H1 (cell line): ENCODE data around the gene RPE. TPM values are rescaled to one million over a fixed set of nuclear protein-coding genes. Genes with fewer than 3 reads are reported as not detected.

ENCODE experiments used
- CTCF ChIA-PET: fragments of 300-600 bp; sonication (Branson Sonifier 250); formaldehyde crosslinking; loops from one replicate; lab custom pipeline; 2021; ENCODE audit not compliant: partially characterized antibody; lab: Charles Lee
- POLR2A ChIA-PET: fragments of 300-600 bp; sonication (Branson Sonifier 250); formaldehyde crosslinking; loops from one replicate; lab custom pipeline; 2021; ENCODE audit warnings: inconsistent platforms; ENCODE audit not compliant: partially characterized antibody; lab: Charles Lee
- DNase-seq, 2 experiments: peaks; one replicate each; pipeline versions ENCODE4 v3.0.0 to v3.0.0-alpha.2; 2010 to 2022; ENCODE audit warnings: low spot score in 2 of 2, low read depth in 1 of 2, mixed read lengths in 1 of 2
- FAIRE-seq: peaks from 2 replicates; lab custom pipeline; 2011; peaks lifted over from hg19 to GRCh38; lab: Jason Lieb, UNC
- H2AFZ ChIP-seq: 2 replicates; pipeline ENCODE4 v1.8.1; 2012; ENCODE audit warnings: low read length, inconsistent platforms
- H2AK5ac ChIP-seq: 2 replicates; pipeline ENCODE4 v1.6.1; 2013; ENCODE audit warnings: low read depth, low read length
- H2BK120ac ChIP-seq: replicated peaks from 2 replicates; pipeline ENCODE3; 2013; ENCODE audit warnings: low read depth, low read length, inconsistent platforms
- H2BK12ac ChIP-seq: 2 replicates; pipeline ENCODE4 v1.6.1; 2013; ENCODE audit warnings: low read depth, low read length
- H2BK15ac ChIP-seq: 2 replicates; pipeline ENCODE4 v1.6.1; 2013; ENCODE audit warnings: low read length
- H2BK20ac ChIP-seq: 2 replicates; pipeline ENCODE4 v1.6.1; 2013; ENCODE audit warnings: low read length
- H2BK5ac ChIP-seq: 2 replicates; pipeline ENCODE4 v1.6.1; 2013; ENCODE audit warnings: low read depth, low read length
- H3K14ac ChIP-seq: 2 replicates; pipeline ENCODE4 v1.6.1; 2013; ENCODE audit warnings: inconsistent platforms; ENCODE audit not compliant: insufficient read length
- H3K18ac ChIP-seq: 2 replicates; pipeline ENCODE4 v1.6.1; 2013; ENCODE audit warnings: low read length; ENCODE audit errors: extremely low read depth
- H3K23ac ChIP-seq: 2 replicates; pipeline ENCODE4 v1.6.1; 2013; ENCODE audit warnings: inconsistent platforms; ENCODE audit not compliant: insufficient read length
- H3K23me2 ChIP-seq: 2 replicates; pipeline ENCODE4 v1.6.1; 2013; ENCODE audit warnings: low read depth, low read length
- H3K27ac ChIP-seq: 2 replicates; pipeline ENCODE4 v1.6.1; 2011; ENCODE audit warnings: low read depth, low read length, inconsistent platforms
- H3K27me3 ChIP-seq, 4 experiments: replicated peaks in 1 of 4; 1 replicate in 1 of 4; 2 replicates in 3 of 4; pipeline versions ENCODE4 v1.6.1 to v1.8.1; 2011 to 2013; ENCODE audit warnings: low read length in 3 of 4, mild to moderate bottlenecking in 3 of 4, inconsistent platforms in 2 of 4, mixed read lengths in 2 of 4, moderate library complexity in 1 of 4; ENCODE audit not compliant: control insufficient read depth in 3 of 4, insufficient read depth in 3 of 4; ENCODE audit errors: extremely low read depth in 1 of 4
- H3K36me3 ChIP-seq, 4 experiments: 2 replicates each; pipeline versions ENCODE4 v1.6.1 to v1.8.1; 2011 to 2013; ENCODE audit warnings: mild to moderate bottlenecking in 4 of 4, low read length in 3 of 4, moderate library complexity in 2 of 4, control low read depth in 1 of 4, inconsistent platforms in 1 of 4; ENCODE audit not compliant: insufficient read depth in 4 of 4, control insufficient read depth in 2 of 4
- H3K4ac ChIP-seq: replicated peaks from 2 replicates; pipeline ENCODE3; 2013; ENCODE audit warnings: low read length, low read depth, mixed read lengths, inconsistent platforms; ENCODE audit not compliant: insufficient read length
- H3K4me1 ChIP-seq, 4 experiments: replicated peaks in 1 of 4; 1 replicate in 1 of 4; 2 replicates in 3 of 4; pipeline versions ENCODE4 v1.6.1 to v1.8.1; 2011 to 2013; ENCODE audit warnings: low read length in 3 of 4, inconsistent platforms in 2 of 4, mixed read lengths in 1 of 4; ENCODE audit not compliant: insufficient read depth in 4 of 4, control insufficient read depth in 3 of 4
- H3K4me2 ChIP-seq, 2 experiments: 2 replicates each; pipeline versions ENCODE4 v1.6.1 to v1.8.1; 2011 to 2013; ENCODE audit warnings: low read depth in 2 of 2, low read length in 2 of 2, control low read depth in 1 of 2, inconsistent platforms in 1 of 2, mild to moderate bottlenecking in 1 of 2; ENCODE audit not compliant: insufficient read depth in 1 of 2
- H3K4me3 ChIP-seq, 4 experiments: fragments of 200-600, 300-600 bp in 1 of 4; sonication (generic), shearing (Covaris generic), sonication (Bioruptor Twin) in 1 of 4; 2 replicates each; pipeline versions ENCODE4 v1.5.1 to v1.8.1; 2011 to 2016; ENCODE audit warnings: low read length in 4 of 4, low read depth in 3 of 4, control low read depth in 2 of 4, inconsistent platforms in 2 of 4, mild to moderate bottlenecking in 2 of 4, mixed read lengths in 1 of 4, moderate library complexity in 1 of 4; ENCODE audit not compliant: insufficient read depth in 2 of 4; ENCODE audit errors: extremely low read depth in 1 of 4
- H3K56ac ChIP-seq: replicated peaks from 2 replicates; pipeline ENCODE3; 2013; ENCODE audit warnings: low read depth, mild to moderate bottlenecking, mixed read lengths, low read length, inconsistent platforms; ENCODE audit not compliant: insufficient read length
- H3K79me1 ChIP-seq: 2 replicates; pipeline ENCODE4 v1.6.1; 2013; ENCODE audit warnings: low read depth, low read length, control low read depth
- H3K79me2 ChIP-seq, 2 experiments: 2 replicates each; pipeline versions ENCODE4 v1.6.1 to v1.8.1; 2012 to 2013; ENCODE audit warnings: low read length in 2 of 2, mild to moderate bottlenecking in 2 of 2, inconsistent platforms in 1 of 2; ENCODE audit not compliant: insufficient read depth in 2 of 2, control insufficient read depth in 1 of 2
- H3K9ac ChIP-seq, 4 experiments: replicated peaks in 1 of 4; 1 replicate in 1 of 4; 2 replicates in 3 of 4; pipeline versions ENCODE4 v1.6.1 to v1.8.1; 2011 to 2013; ENCODE audit warnings: low read depth in 3 of 4, low read length in 3 of 4, control low read depth in 2 of 4, mild to moderate bottlenecking in 2 of 4, moderate library complexity in 2 of 4, inconsistent platforms in 1 of 4; ENCODE audit errors: extremely low read depth in 1 of 4
- H3K9me3 ChIP-seq, 2 experiments: 2 replicates each; pipeline versions ENCODE4 v1.6.1 to v1.8.1; 2012 to 2013; ENCODE audit warnings: mild to moderate bottlenecking in 2 of 2, moderate library complexity in 2 of 2, control low read depth in 1 of 2, inconsistent platforms in 1 of 2, low read depth in 1 of 2, low read length in 1 of 2, mixed read lengths in 1 of 2; ENCODE audit not compliant: insufficient read depth in 2 of 2
- H4K20me1 ChIP-seq, 2 experiments: replicated peaks in 1 of 2; 2 replicates each; pipeline versions ENCODE3 to v1.8.1; 2011 to 2013; ENCODE audit warnings: inconsistent platforms in 2 of 2, low read length in 2 of 2, mild to moderate bottlenecking in 1 of 2; ENCODE audit not compliant: insufficient read depth in 2 of 2, control insufficient read depth in 1 of 2
- H4K5ac ChIP-seq: 2 replicates; pipeline ENCODE4 v1.6.1; 2013; ENCODE audit warnings: low read length, low read depth, mixed read lengths, inconsistent platforms; ENCODE audit not compliant: insufficient read length
- H4K8ac ChIP-seq: 2 replicates; pipeline ENCODE4 v1.8.0; 2013; ENCODE audit warnings: mild to moderate bottlenecking, moderate library complexity, low read length, inconsistent platforms; ENCODE audit not compliant: insufficient read depth; ENCODE audit errors: extremely low read depth
- H4K91ac ChIP-seq: replicated peaks from 2 replicates; pipeline ENCODE3; 2013; ENCODE audit warnings: low read length, mixed read lengths, inconsistent platforms; ENCODE audit not compliant: insufficient read length
- CREB1 ChIP-seq: IDR thresholded peaks from 2 replicates; pipeline ENCODE4 v1.6.1; 2012; ENCODE audit warnings: inconsistent platforms
- EZH2 ChIP-seq: fragments of 200-600 bp; sonication (generic); IDR thresholded peaks from 2 replicates; pipeline ENCODE4 v1.7.1; 2012; ENCODE audit warnings: low read depth, mild to moderate bottlenecking, moderate library complexity, low read length, inconsistent platforms; ENCODE audit not compliant: severe bottlenecking
- KDM1A ChIP-seq: fragments of 200-600, 300-600 bp; sonication (generic); IDR thresholded peaks from 2 replicates; pipeline ENCODE4 v1.7.1; 2016; ENCODE audit warnings: mild to moderate bottlenecking, low read length, borderline replicate concordance
- KDM4A ChIP-seq: IDR thresholded peaks from one replicate; pipeline ENCODE4 v1.7.1; 2012; ENCODE audit warnings: low read depth, mild to moderate bottlenecking, moderate library complexity, low read length, inconsistent platforms; ENCODE audit not compliant: severe bottlenecking
- KDM5A ChIP-seq: fragments of 200-600 bp; IDR thresholded peaks from 2 replicates; pipeline ENCODE4 v1.7.1; 2012; ENCODE audit warnings: mild to moderate bottlenecking, low read length, inconsistent platforms, mixed read lengths
- PHF8 ChIP-seq: fragments of 200-600 bp; sonication (generic); conservative IDR thresholded peaks from 2 replicates; pipeline ENCODE4 v1.7.1; 2012; ENCODE audit warnings: low read depth, mild to moderate bottlenecking, inconsistent platforms, low read length, moderate library complexity
- SIN3A ChIP-seq, 2 experiments: IDR thresholded peaks in 1 of 2; conservative IDR thresholded peaks in 1 of 2; 2 replicates each; pipeline ENCODE4 v1.6.1; 2011 to 2012; ENCODE audit warnings: low read length in 2 of 2, improper control_type of control experiment in 1 of 2, low read depth in 1 of 2, mild to moderate bottlenecking in 1 of 2
- SP2 ChIP-seq: IDR thresholded peaks from 2 replicates; pipeline ENCODE4 v1.6.1; 2012; ENCODE audit warnings: mild to moderate bottlenecking, low read length, inconsistent platforms
- SRF ChIP-seq: IDR thresholded peaks from 2 replicates; pipeline ENCODE4 v1.6.1; 2011; ENCODE audit warnings: mild to moderate bottlenecking, low read depth, low read length, moderate library complexity
- TAF1 ChIP-seq: IDR thresholded peaks from 2 replicates; pipeline ENCODE4 v1.6.1; 2011; ENCODE audit warnings: mild to moderate bottlenecking, low read depth, low read length
- WGBS, 2 experiments: shearing (Covaris generic) in 1 of 2; methylation state at CpG; one replicate each; pipeline versions ENCODE4 v1.1.6 to v1.1.7; 2013 to 2015; ENCODE audit warnings: low lambda C conversion rate in 2 of 2, mixed read lengths in 2 of 2, inconsistent platforms in 1 of 2, low coverage in 1 of 2, missing lambda C conversion rate in 1 of 2; ENCODE audit not compliant: insufficient replicate concordance in 2 of 2, insufficient coverage in 1 of 2, insufficient read length in 1 of 2; ENCODE audit errors: extremely low coverage in 1 of 2, missing lambda C conversion rate in 1 of 2; 5-methylcytosine and 5-hydroxymethylcytosine counted together
- polyA plus RNA-seq, 7 experiments: library from polyadenylated mRNA; depleted of rRNA in 3 of 7; stranded (reverse) in 5 of 7; unstranded in 2 of 7; fragments of >200 nt in 5 of 7; fragments of 200-250 nt in 2 of 7; gene quantifications; 1 replicate in 5 of 7; 2 replicates in 1 of 7; 4 replicates in 1 of 7; pipeline versions ENCODE4 v1.2.1 to v1.2.3, GENCODE V29; 2011 to 2013; ENCODE audit warnings: missing spikeins in 2 of 7, mixed read lengths in 2 of 7
- total RNA-seq: library from RNA; stranded (reverse); fragmentation: NEBNext Ultra II Directional; extraction: Animal tissue kit (Norgen Biotek cat#: 25700); gene quantifications from 2 replicates; pipeline ENCODE4 v1.2.1, GENCODE V29; 2021
- TF ChIP-seq, protein P1 (sequence below): IDR thresholded peaks from 2 replicates; pipeline ENCODE4 v1.6.1; 2011; ENCODE audit warnings: low read length, improper control_type of control experiment

Gene RPE
- total and polyA plus RNA-seq, 2 of the 8 experiments (the other 6 are each of a cell fraction or from before 2014, with no cell fraction given): 77.8 to 102 TPM

DNA sequence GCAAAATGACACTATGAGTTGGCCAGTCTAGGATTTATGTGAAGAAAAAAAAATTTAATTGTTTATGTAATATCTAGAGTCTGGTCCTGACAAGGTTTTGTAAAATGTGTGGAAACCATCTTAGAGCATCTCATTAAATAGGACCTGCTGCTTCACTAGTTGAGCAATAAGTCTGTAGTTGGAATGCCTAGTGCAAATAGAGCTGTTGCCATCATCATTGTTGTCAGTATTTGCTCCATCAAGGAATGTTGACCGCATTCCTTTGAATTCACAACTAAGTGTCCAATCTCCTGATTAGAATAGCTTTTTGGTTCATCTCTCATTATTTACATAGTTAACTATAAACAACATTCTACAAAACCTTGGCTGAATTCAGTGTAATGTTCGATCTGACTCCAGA lies 32.2 kb upstream of the RPE start:
- H3K56ac ChIP-seq: no peak overlapping the region
- POLR2A ChIA-PET: no interaction called here

More for the DNA sequence above, 32.2 kb upstream of the RPE start:
- DNase-seq: no peak
- no peak overlapping the region for H2BK120ac ChIP-seq
- no peak overlapping the region for H3K4me3 ChIP-seq
- H3K9me3 ChIP-seq: no peaks in the 10 kb centered on the region
- FAIRE-seq: no peak
- H3K27me3 ChIP-seq: no peaks in the 10 kb centered on the region
- no peak overlapping the region for H4K8ac ChIP-seq
- TF ChIP-seq KDM4A: no peak
- TF ChIP-seq KDM5A: no peak
- TF ChIP-seq CREB1: no peak
- TF ChIP-seq SIN3A (conservative IDR thresholded peaks at IDR 0.05 in 1 of 2, IDR thresholded peaks at IDR 0.05 in 1 of 2; ENCODE audit: low read depth in 1 of 2, low read length in 2 of 2): no peak
- no peak for TF ChIP-seq TAF1
- no peak for TF ChIP-seq KDM1A
- TF ChIP-seq, protein P1, sequence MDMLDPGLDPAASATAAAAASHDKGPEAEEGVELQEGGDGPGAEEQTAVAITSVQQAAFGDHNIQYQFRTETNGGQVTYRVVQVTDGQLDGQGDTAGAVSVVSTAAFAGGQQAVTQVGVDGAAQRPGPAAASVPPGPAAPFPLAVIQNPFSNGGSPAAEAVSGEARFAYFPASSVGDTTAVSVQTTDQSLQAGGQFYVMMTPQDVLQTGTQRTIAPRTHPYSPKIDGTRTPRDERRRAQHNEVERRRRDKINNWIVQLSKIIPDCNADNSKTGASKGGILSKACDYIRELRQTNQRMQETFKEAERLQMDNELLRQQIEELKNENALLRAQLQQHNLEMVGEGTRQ: no peak
- no peak for TF ChIP-seq PHF8
- TF ChIP-seq EZH2: no peak
- no peak for TF ChIP-seq SP2
- TF ChIP-seq SRF: no peak
- TF ChIP-seq, all 59 proteins: peak for 0
- no peak overlapping the region for H4K91ac ChIP-seq
- no peak overlapping the region for H3K4ac ChIP-seq
- no peak overlapping the region for H2AFZ ChIP-seq
- H3K79me1 ChIP-seq: no peaks in the 10 kb centered on the region
- H3K4me2 ChIP-seq: no peak overlapping the region
- no peaks in the 10 kb centered on the region for H3K4me1 ChIP-seq
- CTCF ChIA-PET: interaction anchor here (0.6 to 0.9 kb wide), 2 partner anchors 9 to 45 kb away, joined by 4 to 5 read pairs; no protein-coding TSS in a partner anchor
- no peak overlapping the region for H2BK20ac ChIP-seq
- H2BK5ac ChIP-seq: no peak overlapping the region
- H3K23me2 ChIP-seq: no peaks in the 10 kb centered on the region; the same call in 1 of the 2 replicates
- no peak overlapping the region for H3K9ac ChIP-seq
- no peak overlapping the region for H4K5ac ChIP-seq
- H2BK12ac ChIP-seq: no peak overlapping the region
- no peak overlapping the region for H2AK5ac ChIP-seq
- H3K36me3 ChIP-seq: no peaks in the 10 kb centered on the region
- no peak overlapping the region for H3K27ac ChIP-seq
- no peak overlapping the region for H2BK15ac ChIP-seq
- no peak overlapping the region for H3K18ac ChIP-seq
- 90% methylated on average over 2 of the region's 2 CpGs; no CpG with 5 or more reads in 1 of the 2 experiments for WGBS, 2 experiments
- no peaks in the 10 kb centered on the region for H3K79me2 ChIP-seq
- no peak overlapping the region for H3K14ac ChIP-seq
- H3K23ac ChIP-seq: no peak overlapping the region
- H4K20me1 ChIP-seq: no peaks in the 10 kb centered on the region
